Islet precursor cell (in vitro differentiated cells): ENCODE measurements around the gene XPNPEP2.
A peak's percentile ranks its signal among the peaks of the same experiment; 100 is the strongest.

Experiments used
- DNase-seq: peaks from one replicate; pipeline ENCODE4 v3.0.0-alpha.2; 2018

Gene XPNPEP2, protein sequence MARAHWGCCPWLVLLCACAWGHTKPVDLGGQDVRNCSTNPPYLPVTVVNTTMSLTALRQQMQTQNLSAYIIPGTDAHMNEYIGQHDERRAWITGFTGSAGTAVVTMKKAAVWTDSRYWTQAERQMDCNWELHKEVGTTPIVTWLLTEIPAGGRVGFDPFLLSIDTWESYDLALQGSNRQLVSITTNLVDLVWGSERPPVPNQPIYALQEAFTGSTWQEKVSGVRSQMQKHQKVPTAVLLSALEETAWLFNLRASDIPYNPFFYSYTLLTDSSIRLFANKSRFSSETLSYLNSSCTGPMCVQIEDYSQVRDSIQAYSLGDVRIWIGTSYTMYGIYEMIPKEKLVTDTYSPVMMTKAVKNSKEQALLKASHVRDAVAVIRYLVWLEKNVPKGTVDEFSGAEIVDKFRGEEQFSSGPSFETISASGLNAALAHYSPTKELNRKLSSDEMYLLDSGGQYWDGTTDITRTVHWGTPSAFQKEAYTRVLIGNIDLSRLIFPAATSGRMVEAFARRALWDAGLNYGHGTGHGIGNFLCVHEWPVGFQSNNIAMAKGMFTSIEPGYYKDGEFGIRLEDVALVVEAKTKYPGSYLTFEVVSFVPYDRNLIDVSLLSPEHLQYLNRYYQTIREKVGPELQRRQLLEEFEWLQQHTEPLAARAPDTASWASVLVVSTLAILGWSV

DNA sequence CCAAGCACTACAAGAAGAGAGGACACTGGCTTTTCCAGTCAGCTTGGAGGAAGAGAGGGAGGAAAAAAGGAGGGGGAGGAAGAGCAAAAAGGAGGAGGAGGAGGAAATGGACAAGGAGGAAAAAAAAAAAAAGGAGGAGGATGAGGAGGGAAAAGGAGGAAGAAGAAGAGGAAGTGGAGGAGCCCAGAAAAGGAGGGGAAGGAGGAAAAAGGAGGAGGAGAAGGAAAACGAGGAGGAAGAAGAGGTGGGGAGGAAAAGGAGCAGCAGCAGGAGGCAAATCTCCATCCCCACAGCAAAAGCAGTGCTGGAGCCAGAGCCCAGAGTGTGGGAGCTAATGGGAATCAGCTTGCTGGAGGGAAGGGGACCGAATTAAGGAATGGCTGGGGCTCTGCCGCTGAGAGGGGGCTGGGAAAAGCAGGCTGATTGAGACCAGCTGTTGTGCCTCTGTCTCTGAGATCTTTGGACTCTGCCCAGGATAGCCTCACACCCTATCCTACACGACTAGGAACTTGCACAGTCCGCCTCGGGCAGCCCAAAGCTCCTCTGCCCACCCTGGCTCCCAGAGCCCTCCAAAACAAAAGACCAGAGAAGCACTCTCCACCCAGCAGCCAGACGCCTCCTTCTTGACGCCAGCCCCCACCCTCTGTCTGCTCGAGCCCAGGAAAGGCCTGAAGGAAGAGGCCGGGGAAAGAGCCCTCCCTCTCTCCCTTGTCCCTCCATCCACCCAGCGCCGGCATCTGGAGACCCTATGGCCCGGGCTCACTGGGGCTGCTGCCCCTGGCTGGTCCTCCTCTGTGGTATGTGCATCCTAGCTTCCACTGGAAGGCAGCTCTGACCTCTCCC is at the start of gene XPNPEP2:
Gene XPNPEP2, plus strand, starts transcription at position 514 of the 843 bp plus-strand sequence. Its CDS starts 235 bp downstream, at position 749.
- DNase-seq: peak; percentile 65

DNA sequence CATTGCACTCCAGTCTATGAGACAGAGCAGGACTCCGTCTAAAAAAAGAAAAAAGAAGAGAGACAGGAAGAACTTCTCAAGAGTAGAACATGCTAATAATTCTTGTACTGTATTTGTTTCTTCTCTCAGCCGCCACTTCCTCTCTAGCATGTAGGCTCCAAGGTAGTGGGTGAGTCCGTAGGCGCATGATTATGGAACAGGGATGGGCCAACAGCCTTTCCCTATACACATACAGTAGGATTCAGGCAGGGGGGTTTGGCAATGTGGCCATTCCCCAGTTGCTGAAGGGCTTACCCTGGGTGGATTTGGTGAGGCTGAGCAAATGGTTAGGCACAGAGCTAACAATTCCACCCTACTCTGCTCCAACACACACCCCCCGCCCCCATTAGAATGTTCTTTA is 49.0 kb upstream of the XPNPEP2 start:
- DNase-seq: peak; percentile 41

DNA sequence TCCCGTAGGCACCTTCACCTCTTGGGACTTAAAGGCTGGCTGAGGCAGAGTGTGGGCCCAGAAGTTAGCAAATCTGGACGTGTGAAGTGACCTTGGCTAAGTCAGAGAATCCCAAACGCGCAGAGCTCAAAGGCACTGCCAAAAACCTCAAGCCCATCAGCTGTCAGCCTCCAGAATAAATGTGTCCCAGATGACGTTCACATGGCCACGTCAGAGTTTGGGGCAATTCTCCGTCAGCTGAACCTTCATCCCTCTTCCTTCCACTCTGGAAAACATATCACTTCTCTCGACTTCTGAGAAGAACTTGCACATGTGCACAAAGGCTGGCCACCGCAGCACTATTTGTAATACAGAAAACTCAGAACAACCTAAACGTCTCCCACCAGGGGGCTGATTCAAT is 48.3 kb upstream of the XPNPEP2 start:
- DNase-seq: peak; percentile 12

DNA sequence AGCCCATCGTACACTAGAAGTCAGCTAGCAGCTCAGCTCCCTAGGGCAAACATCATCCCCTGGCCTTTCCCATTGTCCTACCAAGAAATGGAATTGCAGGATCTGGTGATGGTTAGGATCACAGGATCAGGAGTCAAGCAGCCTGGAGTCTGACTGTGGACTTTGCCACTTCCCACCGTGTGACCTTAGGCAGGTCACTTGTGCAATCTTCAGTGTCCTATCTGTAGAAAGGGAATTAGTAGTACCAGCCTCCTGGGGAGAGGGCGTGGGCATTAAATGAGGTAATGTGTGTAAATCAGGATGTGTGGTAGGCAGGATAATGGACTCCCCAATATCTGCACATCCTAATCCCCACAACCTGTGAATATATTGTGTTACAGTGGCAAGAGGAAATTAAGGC is 45.4 kb upstream of the XPNPEP2 start:
- DNase-seq: peak; percentile 15

DNA sequence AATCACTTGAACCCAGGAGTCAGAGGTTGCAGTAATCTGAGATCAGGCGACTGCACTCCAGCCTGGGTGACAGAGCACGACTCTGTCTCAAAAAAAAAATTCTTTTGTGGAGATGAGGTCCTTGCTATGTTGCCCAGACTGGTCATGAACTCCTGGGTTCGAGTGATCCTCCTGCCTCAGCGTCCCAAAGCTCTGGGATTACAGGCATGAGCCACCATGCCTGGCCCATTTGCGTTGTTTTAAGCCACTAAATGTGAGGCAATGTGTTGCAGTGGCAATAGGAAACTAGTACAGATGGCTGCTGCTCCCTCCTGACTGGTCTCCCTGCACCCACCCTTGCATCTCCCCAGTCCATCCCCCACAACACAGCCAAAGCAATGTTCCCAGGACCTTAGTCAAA is 44.0 kb upstream of the XPNPEP2 start:
- peak; percentile 26 for DNase-seq

DNA sequence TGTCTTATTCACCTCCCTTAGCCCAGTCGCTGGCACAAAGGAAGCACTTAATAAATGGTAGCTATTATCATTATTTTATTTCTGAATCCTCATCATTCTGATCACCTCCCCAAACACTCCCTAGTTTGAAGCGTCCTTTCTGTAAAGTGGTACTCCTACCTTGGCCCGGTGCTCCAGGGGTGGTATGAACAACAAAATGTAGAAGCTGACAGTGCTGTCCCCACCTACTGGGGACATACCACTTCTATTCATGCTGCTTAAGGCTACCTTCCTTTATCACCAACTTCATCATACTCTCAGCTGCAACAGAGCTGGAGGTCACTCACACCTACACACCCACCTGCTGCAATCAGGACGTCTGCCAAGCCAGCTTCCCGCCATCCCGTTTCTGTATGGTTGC is 43.2 kb upstream of the XPNPEP2 start:
- DNase-seq: peak; percentile 1

DNA sequence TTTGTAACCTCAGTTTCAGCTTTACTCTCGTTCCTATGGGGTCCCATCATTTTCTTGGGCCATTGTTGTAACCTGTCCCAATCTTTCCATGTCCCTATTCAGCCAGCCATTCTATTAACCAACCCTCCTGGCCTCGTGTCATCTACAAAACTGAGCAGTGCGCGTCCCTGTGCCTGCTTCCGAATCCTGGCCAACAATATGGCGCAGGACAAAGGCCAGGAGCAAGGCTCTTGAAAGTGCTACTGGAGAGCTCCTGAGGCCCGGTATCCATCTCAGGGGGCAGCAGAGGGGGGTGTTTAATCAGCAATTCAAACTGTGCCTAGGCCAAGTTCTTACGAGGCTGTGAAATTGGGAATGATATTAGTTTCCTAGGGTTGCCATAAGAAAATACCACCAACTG is 42.8 kb upstream of the XPNPEP2 start:
- DNase-seq: peak; percentile 13

DNA sequence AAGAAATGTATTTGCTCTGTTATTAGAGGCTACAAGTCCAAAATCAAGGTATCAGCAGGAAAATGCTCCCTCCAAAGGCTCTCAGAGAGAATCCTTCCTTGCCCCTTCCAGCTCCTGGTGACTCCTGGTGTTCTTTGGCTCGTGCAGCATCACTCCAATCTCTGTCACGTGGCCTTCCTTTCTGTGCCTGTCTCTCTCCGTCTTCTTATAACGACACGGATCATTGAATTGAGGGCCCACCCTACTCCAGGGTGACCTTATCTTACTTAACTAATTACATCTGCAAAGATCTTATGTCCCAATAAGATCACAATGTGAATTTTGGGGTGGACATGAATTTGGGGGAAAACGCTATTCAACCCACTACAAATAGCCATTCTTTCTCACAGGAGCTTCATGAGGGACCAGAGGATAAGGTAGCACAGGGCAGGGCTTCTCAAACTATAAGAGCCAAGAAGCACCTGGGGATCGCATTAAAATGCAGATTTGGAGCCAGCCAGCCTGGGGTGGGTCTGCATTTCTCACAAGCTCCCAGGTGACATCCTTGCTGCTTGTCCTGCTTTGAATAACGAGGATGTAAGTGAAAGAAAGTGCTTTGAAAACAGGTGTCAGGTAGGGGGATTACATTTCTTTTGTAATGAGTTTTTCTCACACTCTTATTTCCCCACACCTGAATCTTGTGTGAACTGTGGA is 42.2 kb upstream of the XPNPEP2 start:
- DNase-seq: peak; percentile 15

DNA sequence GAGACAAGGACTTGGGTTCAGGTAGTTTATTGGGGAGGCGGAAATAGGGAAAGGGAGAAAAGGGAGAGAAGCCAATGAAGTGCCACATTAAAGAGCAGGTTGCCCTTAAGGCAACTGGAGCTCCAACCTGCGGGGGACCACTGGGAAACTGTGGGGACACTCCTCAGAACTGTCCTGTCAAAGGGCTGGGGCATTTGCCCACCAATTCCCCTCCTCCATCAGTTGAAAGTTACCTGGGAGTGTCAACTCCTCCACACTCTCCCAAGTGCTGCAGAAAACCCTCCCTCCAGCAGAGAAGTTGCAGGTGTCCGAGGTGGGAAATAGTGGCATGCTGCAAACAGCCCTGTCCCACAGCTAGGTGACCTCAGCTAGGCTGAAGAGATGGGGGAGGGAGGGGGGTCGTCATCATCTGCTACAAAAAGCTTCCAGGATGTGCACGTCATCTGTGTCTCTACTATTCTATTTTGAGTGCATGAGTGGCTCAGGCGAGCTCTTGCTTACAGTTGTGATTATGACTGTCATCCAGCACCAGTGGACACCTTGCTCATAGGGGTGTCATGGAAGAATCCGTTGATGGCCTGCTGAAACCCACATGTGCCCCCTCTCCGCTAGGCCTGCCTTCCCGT is 41.5 kb upstream of the XPNPEP2 start:
- DNase-seq: peak; percentile 31

DNA sequence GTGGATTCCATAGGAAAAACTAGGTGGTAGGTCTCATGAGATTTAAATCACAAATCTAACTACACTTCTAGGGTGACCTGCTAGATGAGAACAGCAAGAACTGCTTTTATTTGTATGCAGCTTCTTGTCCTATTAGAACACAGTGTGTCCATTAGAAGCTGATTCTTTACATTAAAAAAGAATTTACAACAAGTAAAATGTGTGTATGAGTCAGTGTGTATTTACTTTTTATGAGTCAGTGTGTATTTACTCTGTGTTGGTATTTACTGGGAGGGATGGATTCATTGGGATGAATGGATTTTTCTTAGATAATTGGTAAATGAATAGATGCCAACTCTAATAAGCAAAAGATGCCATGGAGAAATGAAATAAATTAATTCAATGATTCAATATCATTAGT is 40.6 kb upstream of the XPNPEP2 start:
- no peak for DNase-seq

DNA sequence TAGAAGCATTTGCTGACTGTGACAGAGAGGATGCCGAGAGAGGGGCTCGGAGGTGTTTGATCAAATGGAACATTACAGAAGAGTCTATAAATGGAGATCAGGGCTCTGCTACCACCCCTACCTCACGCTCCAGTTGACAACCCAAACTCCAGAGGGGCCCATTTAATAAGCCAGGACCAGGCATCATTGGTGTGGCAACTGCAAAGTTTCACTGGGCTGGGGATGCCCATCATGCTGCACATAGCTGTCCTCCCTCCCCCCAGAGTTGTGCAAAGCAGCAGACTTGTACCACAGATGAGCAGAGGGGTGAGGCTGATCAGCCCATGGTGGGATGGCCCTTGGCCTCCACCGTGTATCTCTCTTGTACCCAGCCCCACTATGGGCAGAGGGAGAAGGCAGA is 38.2 kb upstream of the XPNPEP2 start:
- DNase-seq: no peak

DNA sequence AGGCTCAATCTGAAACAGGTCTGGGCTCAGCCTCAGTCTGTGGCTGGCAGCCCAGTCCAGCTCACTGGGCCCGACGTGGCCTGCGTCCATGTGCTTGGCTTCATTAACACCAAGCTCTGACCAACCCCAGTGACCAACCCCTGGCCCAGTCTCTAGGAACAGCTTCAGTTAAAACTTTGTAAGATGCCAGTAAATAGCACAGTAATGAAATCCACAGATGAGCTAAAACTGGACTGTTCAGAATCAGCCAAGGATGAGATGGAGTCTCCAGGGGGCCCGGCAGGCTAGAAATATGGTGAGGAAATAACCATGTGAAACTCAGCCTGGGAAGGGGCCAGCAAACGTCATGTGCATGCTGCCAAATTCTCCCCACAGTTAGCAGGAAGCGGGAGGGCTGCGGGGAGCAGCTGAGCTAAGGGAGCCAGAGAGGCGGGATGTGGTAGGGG is 37.1 kb upstream of the XPNPEP2 start:
- no peak for DNase-seq

DNA sequence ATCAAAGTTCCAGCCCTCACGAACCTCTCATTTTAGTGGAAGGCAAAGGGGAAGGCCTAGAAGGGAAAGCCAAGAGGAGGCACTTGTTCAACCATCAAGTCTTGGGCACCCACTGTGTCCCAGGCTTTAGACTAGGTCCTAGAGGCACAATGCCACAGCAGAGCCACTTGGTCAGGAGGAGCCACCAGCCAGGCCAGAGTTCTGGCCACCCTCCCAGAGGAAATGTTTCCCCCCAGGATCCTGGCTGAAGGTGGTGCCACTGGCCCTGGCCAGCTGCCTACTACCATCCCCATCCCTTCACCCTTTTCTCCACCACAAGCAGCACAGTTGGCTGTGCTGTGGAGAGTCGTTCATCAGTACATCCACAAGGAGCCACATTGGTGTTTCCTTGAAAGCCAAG is 34.3 kb upstream of the XPNPEP2 start:
- DNase-seq: no peak

DNA sequence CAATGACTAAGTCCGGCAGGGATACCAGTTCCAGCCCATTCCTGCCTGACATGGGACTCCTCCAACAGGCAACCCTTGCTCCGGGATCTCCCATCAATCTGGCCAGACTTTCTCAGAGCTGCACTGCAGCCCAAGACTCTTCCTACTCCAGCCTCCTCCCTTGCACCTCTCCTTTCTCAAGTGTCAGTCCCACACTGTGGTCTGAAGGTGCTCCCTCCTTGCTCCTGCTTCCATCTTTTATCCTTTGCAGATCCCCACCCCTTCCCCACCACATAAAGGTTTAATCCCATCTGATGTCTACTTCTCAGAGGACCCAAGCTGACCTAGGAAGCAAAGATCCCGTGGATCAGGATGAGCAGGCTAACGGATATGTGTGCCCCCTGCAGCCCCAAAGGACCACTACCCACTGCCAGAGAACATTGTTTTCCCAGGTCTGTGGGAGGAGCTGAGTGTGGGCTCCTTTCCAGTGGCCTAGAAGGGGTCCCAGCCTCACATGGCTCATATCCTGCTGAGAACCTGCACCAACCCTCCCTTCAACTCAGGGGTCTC is 33.3 kb upstream of the XPNPEP2 start:
- DNase-seq: no peak

DNA sequence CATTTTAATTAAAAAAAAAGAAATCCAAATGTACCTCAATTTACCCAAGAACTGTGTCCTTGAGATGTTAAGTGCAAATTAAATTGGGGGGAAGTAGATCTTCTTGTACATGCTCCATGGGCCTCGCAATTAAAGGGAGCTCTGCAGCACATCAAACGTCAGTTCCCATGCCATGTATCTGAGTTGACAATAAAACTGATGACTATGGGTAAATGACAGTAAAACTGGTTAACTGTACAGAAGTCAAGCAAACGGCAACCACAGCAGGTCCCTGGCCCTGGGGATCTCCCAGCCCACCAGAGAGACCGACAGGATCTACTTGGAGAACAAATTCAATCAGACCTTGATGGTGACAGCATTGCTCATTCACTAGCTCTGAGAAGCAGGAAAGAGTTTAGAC is 32.8 kb upstream of the XPNPEP2 start:
- no peak for DNase-seq

DNA sequence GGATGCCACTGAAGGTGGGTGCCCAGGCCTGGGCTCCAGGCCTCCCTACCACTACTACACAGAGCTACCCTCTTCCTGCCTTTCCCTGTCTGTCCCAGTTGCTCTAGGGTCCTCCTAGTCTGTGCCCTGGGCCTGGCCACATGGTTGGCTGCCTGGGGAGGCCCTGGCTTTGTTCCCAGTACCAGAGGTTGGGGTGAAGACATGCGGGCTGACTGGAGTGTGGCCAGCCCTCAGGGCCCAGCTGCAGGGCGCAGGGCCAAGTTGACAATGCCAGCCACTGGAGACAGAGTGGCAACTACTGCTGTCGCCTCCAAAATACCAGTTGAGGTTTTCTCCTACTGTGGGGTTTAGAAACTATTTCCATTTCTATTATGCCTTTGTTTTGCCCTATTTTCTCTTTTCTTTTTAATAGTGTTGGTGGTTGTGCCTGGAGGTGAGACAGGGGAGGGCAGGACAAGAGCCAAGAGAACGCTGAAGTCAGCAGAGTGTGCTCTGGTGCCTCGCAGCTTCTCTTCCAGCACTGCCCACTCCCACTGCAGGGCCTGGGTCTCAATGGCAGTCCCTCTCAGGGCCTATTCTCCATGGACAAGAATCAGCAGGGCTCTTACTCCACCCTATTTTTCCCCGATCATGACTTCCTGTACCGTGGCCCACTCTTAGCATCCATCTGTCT is 32.2 kb upstream of the XPNPEP2 start:
- DNase-seq: no peak

DNA sequence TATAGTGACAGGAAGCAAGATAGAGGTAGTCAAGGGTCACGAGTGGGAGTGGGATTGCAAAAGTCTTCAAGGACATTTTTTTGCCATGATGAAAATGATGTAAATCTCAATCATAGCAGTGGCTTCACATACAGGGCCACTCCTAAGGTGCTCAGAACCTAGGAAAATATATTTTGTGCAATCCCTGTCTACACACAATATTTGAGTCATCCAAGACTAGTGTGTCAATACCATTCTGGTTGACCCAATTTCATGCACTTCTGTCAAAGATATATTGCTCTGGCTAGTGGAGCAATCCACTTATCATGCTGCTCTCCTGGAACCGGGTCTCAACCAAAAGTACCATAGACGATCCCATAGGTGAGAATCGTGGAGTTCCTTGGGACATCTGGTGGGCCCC is 24.2 kb upstream of the XPNPEP2 start:
- no peak for DNase-seq

DNA sequence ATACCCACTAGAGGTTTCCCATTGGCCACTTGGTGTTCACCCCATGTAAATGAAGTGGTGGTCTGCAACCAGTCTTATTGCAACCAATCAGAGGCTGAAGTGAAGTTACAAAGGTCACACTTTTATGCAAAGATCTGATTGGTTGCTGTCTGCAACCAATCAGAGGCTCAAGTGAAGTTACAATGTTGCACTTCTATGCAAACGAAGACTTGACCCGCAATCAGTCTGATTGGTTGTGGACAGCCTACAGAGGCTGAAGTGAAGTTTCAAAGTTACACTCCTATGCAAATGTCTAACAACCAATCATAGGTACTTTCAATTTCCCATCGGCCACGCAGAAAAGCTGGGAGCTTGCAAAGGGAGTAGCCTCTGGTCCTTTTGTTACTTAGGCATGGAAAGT is 22.3 kb upstream of the XPNPEP2 start:
- DNase-seq: peak; percentile 0

DNA sequence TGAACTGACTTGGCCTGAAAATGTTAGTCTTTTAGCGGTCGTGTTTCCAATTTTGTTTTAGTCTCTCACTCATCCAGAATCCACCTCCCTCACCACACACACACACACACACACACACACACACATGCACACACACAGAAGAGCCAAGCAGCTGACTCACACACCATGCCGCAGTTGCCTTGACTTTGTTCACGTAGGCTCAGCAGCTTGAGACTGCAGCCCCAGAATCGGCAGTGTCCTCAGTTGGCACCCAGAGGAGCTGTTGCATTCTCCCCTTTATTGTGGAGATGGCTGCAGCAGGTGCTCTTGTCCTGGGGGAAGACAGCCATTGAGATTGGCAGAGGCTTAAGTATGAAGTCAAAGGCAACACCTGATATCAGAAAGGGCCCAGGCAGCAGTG is 20.9 kb upstream of the XPNPEP2 start:
- peak; percentile 63 for DNase-seq

DNA sequence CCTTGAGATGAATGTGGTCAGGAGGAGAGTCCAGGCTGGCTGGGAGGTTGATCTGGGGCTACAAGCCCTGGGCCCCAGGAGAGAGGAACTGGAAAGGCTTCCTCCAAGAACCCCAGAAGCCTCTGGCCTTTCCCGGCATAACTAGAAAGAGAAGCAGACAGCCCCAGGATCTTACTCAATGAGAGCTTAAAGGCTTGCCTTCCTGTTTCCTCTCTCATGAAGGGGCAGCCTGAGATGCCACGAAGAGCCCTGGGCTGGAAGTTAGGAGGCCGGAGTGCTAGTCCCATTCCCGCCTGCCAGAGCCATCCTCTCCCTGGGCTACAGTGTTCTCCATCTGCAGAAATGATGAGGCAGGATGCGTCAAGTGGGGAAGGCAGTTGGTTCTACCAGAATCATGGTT is 20.1 kb upstream of the XPNPEP2 start:
- peak; percentile 29 for DNase-seq

DNA sequence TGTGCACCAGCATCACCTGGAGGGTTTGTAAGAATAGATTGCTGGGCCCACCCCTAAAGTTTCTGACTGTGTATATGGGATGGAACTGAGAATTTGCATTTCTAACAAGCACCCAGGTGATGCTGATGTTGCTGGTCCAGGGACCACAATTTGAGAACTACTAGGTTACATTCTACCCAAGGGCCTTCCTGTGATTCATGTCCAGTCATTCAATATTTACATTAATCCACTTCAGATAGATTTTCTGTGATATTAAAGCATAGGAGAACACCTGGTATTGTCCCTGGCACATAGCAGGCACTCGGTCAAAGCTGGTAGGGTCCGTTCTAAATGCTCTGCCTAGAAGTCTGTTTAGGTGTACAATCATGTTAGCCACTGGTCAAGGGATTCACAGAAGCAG is 19.5 kb upstream of the XPNPEP2 start:
- DNase-seq: no peak
